ENCODE data around the gene CORO7.

DNA sequence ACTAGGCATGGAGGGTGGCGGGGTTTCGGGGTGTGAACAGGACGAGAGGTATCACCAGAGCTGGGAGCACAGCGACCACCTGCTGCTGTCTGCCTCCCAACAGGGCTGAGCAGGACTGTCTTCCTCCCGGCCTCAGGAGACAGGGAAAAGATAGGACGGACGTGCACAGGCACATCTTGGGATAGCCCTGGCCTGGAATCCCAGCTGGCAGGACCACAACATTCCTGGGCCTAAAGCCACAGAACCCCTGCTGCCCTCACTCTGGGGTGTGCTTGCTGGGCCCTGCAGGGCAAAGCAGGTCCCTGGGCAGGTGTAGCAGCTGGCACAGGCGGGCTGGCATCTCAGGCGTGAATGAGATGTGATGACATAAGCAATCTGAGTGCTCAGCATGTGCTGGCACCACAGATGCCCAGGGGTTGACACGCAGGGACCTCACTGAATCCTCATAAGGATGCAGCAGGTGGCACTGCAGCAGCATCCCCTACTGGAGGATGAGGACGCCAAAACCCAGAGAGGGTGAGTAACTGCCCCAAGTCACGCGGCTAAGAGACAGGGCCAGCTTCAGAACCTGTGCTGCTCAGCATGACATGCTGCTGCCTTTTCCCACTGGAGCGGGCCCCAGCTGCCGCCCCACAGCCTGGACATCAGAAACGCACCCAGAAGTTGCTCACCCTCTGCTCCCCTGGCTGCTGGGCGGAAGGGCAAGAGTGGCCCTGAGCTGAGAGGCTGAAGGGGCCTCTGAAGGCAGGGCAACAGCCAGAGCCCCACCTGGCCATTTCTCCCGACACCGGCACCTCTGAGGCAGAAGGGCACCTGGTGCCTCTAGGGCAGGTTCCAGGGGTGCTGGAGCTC lies 7.1 kb downstream of the CORO7 start:
- no peak for TF ChIP-seq POLR2AphosphoS5 (IDR thresholded peaks at IDR 0.05; ENCODE audit: low read depth, low read length)
- TF ChIP-seq, protein P1, sequence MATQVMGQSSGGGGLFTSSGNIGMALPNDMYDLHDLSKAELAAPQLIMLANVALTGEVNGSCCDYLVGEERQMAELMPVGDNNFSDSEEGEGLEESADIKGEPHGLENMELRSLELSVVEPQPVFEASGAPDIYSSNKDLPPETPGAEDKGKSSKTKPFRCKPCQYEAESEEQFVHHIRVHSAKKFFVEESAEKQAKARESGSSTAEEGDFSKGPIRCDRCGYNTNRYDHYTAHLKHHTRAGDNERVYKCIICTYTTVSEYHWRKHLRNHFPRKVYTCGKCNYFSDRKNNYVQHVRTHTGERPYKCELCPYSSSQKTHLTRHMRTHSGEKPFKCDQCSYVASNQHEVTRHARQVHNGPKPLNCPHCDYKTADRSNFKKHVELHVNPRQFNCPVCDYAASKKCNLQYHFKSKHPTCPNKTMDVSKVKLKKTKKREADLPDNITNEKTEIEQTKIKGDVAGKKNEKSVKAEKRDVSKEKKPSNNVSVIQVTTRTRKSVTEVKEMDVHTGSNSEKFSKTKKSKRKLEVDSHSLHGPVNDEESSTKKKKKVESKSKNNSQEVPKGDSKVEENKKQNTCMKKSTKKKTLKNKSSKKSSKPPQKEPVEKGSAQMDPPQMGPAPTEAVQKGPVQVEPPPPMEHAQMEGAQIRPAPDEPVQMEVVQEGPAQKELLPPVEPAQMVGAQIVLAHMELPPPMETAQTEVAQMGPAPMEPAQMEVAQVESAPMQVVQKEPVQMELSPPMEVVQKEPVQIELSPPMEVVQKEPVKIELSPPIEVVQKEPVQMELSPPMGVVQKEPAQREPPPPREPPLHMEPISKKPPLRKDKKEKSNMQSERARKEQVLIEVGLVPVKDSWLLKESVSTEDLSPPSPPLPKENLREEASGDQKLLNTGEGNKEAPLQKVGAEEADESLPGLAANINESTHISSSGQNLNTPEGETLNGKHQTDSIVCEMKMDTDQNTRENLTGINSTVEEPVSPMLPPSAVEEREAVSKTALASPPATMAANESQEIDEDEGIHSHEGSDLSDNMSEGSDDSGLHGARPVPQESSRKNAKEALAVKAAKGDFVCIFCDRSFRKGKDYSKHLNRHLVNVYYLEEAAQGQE (IDR thresholded peaks at IDR 0.05; ENCODE audit: insufficient read depth in 1 of 2, low read depth in 2 of 2, low read length in 2 of 2), result no peak
- no peak for TF ChIP-seq SIN3A (IDR thresholded peaks at IDR 0.05; ENCODE audit: borderline replicate concordance, insufficient read depth, low read length)
- no peak for TF ChIP-seq TAF1 (IDR thresholded peaks at IDR 0.05; ENCODE audit: borderline replicate concordance, insufficient read depth, low read length)

Measured in PFSK-1 (cell line).